ENCODE data around the gene METTL16.

Gene METTL16

DNA sequence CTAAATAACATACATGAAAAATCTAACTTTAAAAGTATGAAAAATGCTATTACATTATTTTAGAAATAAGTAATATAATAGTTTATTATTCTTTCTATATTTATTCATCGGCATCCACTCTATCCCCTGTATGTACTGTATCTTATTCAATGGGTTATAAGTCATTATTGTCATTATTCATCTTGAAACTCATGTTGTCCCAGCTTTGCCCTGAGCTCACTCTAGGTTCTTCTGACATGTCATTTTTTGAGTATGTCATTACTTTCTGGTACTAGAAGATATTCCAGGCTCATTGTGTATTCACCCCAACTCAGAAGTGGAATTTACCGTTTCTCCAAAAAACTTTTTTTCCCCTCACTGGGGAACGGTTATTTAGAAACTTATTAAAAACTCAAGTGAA lies 57.8 kb downstream of the METTL16 start:
- no peaks in the 10 kb centered on the region for H3K9me3 ChIP-seq (ENCODE audit: low read length)
- H3K4me1 ChIP-seq (ENCODE audit: insufficient read depth, low read length, severe bottlenecking) = peaks cover 13% of the 10 kb centered on the region
- no peak overlapping the region for H3K9ac ChIP-seq (ENCODE audit: low read length)
- no peak overlapping the region for H3K4me3 ChIP-seq (ENCODE audit: low read depth, low read length, poor library complexity, severe bottlenecking)
- no peak overlapping the region for H3K4me2 ChIP-seq (ENCODE audit: low read length)
- H3K27ac ChIP-seq (ENCODE audit: low read depth, low read length, poor library complexity, severe bottlenecking) = no peak overlapping the region
- H2AFZ ChIP-seq (ENCODE audit: low read length) = no peak overlapping the region
- H3K79me2 ChIP-seq (ENCODE audit: insufficient read depth, low read length) = no peaks in the 10 kb centered on the region
- H3K9me2 ChIP-seq (ENCODE audit: low read depth, low read length) = no peaks in the 10 kb centered on the region
- no peaks in the 10 kb centered on the region for H4K20me1 ChIP-seq (ENCODE audit: insufficient read depth, low read length)
- no peaks in the 10 kb centered on the region for H3K27me3 ChIP-seq (ENCODE audit: insufficient read depth, low read length)
- TF ChIP-seq, protein P1, sequence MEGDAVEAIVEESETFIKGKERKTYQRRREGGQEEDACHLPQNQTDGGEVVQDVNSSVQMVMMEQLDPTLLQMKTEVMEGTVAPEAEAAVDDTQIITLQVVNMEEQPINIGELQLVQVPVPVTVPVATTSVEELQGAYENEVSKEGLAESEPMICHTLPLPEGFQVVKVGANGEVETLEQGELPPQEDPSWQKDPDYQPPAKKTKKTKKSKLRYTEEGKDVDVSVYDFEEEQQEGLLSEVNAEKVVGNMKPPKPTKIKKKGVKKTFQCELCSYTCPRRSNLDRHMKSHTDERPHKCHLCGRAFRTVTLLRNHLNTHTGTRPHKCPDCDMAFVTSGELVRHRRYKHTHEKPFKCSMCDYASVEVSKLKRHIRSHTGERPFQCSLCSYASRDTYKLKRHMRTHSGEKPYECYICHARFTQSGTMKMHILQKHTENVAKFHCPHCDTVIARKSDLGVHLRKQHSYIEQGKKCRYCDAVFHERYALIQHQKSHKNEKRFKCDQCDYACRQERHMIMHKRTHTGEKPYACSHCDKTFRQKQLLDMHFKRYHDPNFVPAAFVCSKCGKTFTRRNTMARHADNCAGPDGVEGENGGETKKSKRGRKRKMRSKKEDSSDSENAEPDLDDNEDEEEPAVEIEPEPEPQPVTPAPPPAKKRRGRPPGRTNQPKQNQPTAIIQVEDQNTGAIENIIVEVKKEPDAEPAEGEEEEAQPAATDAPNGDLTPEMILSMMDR (IDR thresholded peaks at IDR 0.05; ENCODE audit: low read length) = no peak
- TF ChIP-seq EZH2 (IDR thresholded peaks at IDR 0.05; ENCODE audit: borderline replicate concordance, low read length) = no peak
- peaks cover 28% of the 10 kb centered on the region for H3K36me3 ChIP-seq (ENCODE audit: insufficient read depth, low read length)
- no peaks in the 10 kb centered on the region for H3F3A ChIP-seq (ENCODE audit: insufficient read depth, low read length)

DNA sequence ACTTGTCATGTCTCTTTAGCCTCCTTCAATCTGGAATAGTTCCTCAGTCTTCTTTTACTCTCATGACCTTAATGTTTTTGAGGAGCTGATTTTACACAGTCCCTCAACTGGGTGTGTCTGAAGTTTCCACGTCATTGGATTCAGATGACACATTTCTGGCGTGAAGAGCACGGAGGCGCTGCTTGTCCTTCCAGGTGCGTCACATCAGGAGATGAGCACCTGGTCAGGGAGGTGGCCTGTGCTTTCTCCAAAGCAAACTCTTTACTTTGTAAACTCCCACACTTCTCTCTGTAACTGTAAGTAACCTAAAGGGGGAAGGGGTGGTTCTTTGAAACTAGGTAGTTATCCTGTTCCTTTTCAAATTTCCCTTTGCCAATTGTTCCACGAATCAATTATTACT lies 58.4 kb downstream of the METTL16 start:
- Histone ChIP-seq H3K9me2 (ENCODE audit: low read depth, low read length) (no peaks in the 10 kb centered on the region), H3K4me2 (ENCODE audit: low read length) (no peak overlapping the region)

DNA sequence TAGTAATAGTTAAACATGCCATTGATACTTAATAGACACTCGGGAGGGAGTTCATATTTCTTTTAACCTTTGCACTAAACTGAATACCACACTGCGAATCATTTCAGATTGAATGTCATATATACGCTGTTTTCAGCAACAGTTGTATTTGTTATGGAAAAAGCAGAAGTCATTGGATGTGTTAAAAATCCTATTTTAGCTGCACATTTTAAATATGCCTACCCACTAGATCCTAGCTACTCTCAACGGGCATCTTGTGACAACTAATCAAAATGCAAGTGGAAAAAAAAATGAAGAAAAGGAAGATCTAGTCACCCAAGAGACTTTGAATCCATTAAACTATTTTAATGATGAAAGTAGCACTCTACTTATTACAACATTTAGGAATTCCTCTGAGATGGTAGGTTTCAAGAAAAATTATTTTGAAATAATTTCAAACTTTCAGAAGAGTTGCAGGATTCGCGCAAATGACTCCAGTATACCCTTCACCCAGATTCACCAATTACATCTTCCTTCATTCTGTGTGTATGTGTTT lies 59.4 kb downstream of the METTL16 start:
- Histone ChIP-seq H4K20me1 (ENCODE audit: insufficient read depth, low read length) (no peaks in the 10 kb centered on the region), H3K4me3 (ENCODE audit: low read depth, low read length, poor library complexity, severe bottlenecking) (no peak overlapping the region), H3F3A (ENCODE audit: insufficient read depth, low read length) (no peaks in the 10 kb centered on the region), H3K4me2 (ENCODE audit: low read length) (no peak overlapping the region), H3K9me2 (ENCODE audit: low read depth, low read length) (no peaks in the 10 kb centered on the region), H3K36me3 (ENCODE audit: insufficient read depth, low read length) (peaks cover 23% of the 10 kb centered on the region), H3K27me3 (ENCODE audit: insufficient read depth, low read length) (no peaks in the 10 kb centered on the region), H3K9ac (ENCODE audit: low read length) (no peak overlapping the region), H3K27ac (ENCODE audit: low read depth, low read length, poor library complexity, severe bottlenecking) (no peak overlapping the region), H3K4me1 (ENCODE audit: insufficient read depth, low read length, severe bottlenecking) (peaks cover 13% of the 10 kb centered on the region), H3K9me3 (ENCODE audit: low read length) (no peaks in the 10 kb centered on the region), H2AFZ (ENCODE audit: low read length) (no peak overlapping the region), H3K79me2 (ENCODE audit: insufficient read depth, low read length) (no peaks in the 10 kb centered on the region)
- TF ChIP-seq, protein P1 (IDR thresholded peaks at IDR 0.05; ENCODE audit: low read length) = no peak
- TF ChIP-seq EZH2 (IDR thresholded peaks at IDR 0.05; ENCODE audit: borderline replicate concordance, low read length) = no peak

More for the DNA sequence above, 58.4 kb downstream of the METTL16 start:
- no peaks in the 10 kb centered on the region for H3K79me2 ChIP-seq (ENCODE audit: insufficient read depth, low read length)
- H3K4me3 ChIP-seq (ENCODE audit: low read depth, low read length, poor library complexity, severe bottlenecking) = no peak overlapping the region
- no peaks in the 10 kb centered on the region for H3K9me3 ChIP-seq (ENCODE audit: low read length)
- no peak for TF ChIP-seq EZH2 (IDR thresholded peaks at IDR 0.05; ENCODE audit: borderline replicate concordance, low read length)
- TF ChIP-seq, protein P1 (IDR thresholded peaks at IDR 0.05; ENCODE audit: low read length) = no peak
- H3K9ac ChIP-seq (ENCODE audit: low read length) = no peak overlapping the region
- no peaks in the 10 kb centered on the region for H3F3A ChIP-seq (ENCODE audit: insufficient read depth, low read length)
- H4K20me1 ChIP-seq (ENCODE audit: insufficient read depth, low read length) = no peaks in the 10 kb centered on the region
- H3K27me3 ChIP-seq (ENCODE audit: insufficient read depth, low read length) = no peaks in the 10 kb centered on the region
- H3K36me3 ChIP-seq (ENCODE audit: insufficient read depth, low read length) = peaks cover 23% of the 10 kb centered on the region
- peaks cover 13% of the 10 kb centered on the region for H3K4me1 ChIP-seq (ENCODE audit: insufficient read depth, low read length, severe bottlenecking)
- no peak overlapping the region for H3K27ac ChIP-seq (ENCODE audit: low read depth, low read length, poor library complexity, severe bottlenecking)
- no peak overlapping the region for H2AFZ ChIP-seq (ENCODE audit: low read length)

Measured in OCI-LY1 (cell line).